ENCODE measurements around the gene GBGT1.

DNA sequence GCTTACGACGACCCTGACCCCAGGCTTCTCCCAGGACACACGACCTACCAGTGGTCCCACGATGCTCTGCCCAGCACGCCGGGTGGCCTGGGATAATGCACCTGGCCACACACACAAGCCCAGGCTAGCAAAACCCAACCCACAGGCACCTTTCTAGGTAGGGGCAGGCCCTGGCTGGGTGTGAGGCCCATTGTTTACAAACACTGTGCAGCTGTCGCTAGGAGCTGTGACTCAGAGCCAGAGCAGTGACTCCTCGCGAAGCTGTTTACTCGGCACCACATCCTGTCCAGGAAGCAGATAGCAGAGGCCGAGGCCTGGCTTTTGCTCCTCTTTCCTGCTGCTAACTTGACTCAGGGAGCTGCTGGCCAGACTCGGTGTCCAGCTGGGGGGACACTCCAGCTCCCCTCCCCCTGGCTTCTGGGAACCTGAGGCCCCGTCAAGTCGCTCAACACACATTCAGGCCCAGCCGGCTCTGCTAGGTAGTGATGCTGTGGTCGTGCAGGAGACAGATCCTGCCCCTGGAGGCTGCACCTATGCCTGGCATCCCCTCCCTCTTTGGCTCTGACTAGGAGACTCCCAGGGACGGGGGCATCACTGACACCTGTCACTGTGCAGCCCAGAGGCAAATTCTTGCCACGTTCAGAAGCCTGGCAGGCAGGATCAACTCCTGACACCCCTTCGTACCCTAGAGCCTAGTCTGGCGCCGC lies 29.9 kb downstream of the GBGT1 start:
- TF ChIP-seq, protein P1, sequence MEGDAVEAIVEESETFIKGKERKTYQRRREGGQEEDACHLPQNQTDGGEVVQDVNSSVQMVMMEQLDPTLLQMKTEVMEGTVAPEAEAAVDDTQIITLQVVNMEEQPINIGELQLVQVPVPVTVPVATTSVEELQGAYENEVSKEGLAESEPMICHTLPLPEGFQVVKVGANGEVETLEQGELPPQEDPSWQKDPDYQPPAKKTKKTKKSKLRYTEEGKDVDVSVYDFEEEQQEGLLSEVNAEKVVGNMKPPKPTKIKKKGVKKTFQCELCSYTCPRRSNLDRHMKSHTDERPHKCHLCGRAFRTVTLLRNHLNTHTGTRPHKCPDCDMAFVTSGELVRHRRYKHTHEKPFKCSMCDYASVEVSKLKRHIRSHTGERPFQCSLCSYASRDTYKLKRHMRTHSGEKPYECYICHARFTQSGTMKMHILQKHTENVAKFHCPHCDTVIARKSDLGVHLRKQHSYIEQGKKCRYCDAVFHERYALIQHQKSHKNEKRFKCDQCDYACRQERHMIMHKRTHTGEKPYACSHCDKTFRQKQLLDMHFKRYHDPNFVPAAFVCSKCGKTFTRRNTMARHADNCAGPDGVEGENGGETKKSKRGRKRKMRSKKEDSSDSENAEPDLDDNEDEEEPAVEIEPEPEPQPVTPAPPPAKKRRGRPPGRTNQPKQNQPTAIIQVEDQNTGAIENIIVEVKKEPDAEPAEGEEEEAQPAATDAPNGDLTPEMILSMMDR (IDR thresholded peaks at IDR 0.05; ENCODE audit: low read depth, low read length), result no peak
- no peak for TF ChIP-seq EZH2phosphoT487 (IDR thresholded peaks at IDR 0.05; ENCODE audit: low read depth)
